GM12878 (cell line): ENCODE results near the gene SHISA6. TPM values are rescaled to one million over a fixed set of nuclear protein-coding genes. Genes with fewer than 3 reads are reported as not detected.

Experiments
- ATAC-seq: fragments of 200-7000 bp; cut with Tn5 transposase; 3 replicates; pipeline ENCODE4 v1.9.1; 2020; ENCODE audit warnings: mild to moderate bottlenecking, moderate library complexity
- BruUV-seq: library from RNA; stranded (reverse); fragments of 400-500 nt; replicated peaks from 2 replicates; lab custom pipeline; 2021; lab: Mats Ljungman, UMichigan
- CTCF ChIA-PET: fragments of 300-600 bp; sonication (Branson Sonifier 250); formaldehyde crosslinking; extraction: SDS; loops from one replicate; lab custom pipeline; 2021; ENCODE audit warnings: inconsistent platforms; lab: Yijun Ruan, JAX
- POLR2A ChIA-PET: fragments of 350-600 bp; formaldehyde crosslinking; extraction: SDS; loops from one replicate; lab custom pipeline; 2021; ENCODE audit warnings: inconsistent platforms; lab: Charles Lee
- RAD21 ChIA-PET: fragments of 300-600 bp; sonication (Branson Sonifier 250); formaldehyde crosslinking; loops from one replicate; lab custom pipeline; 2023; ENCODE audit warnings: antibody characterized with exemption; ENCODE audit not compliant: unreplicated experiment; lab: Charles Lee
- SMC1A ChIA-PET: fragments of 300-600 bp; sonication (Branson Sonifier 250); formaldehyde crosslinking; loops from one replicate; lab custom pipeline; 2023; ENCODE audit not compliant: unreplicated experiment, uncharacterized antibody; lab: Charles Lee
- DNase-seq: peaks from one replicate; pipeline ENCODE4 v3.0.0-alpha.2; 2011; ENCODE audit warnings: low read depth, low spot score
- FAIRE-seq: peaks from 3 replicates; lab custom pipeline; 2011; peaks lifted over from hg19 to GRCh38; lab: Jason Lieb, UNC
- H2AFZ ChIP-seq: 2 replicates; pipeline ENCODE4 v1.6.0; 2011; ENCODE audit warnings: low read depth, low read length, control low read depth; ENCODE audit not compliant: control insufficient read depth
- H3K27ac ChIP-seq: 2 replicates; pipeline ENCODE4 v1.5.1; 2011; ENCODE audit warnings: control low read depth; ENCODE audit not compliant: control insufficient read depth, insufficient read depth
- H3K27me3 ChIP-seq, 2 experiments: replicated peaks in 1 of 2; 2 replicates each; pipeline versions ENCODE4 v1.6.0 to v1.6.1; 2011; ENCODE audit warnings: low read length in 1 of 2; ENCODE audit not compliant: control insufficient read depth in 2 of 2, insufficient read depth in 2 of 2
- H3K36me3 ChIP-seq, 2 experiments: 2 replicates each; pipeline ENCODE4 v1.5.1; 2011; ENCODE audit warnings: low read length in 1 of 2; ENCODE audit not compliant: control insufficient read depth in 2 of 2, insufficient read depth in 2 of 2
- H3K4me1 ChIP-seq: 2 replicates; pipeline ENCODE4 v1.6.1; 2011; ENCODE audit warnings: mild to moderate bottlenecking, low read length, moderate library complexity, mixed read lengths; ENCODE audit not compliant: control insufficient read depth, insufficient read depth
- H3K4me2 ChIP-seq: 2 replicates; pipeline ENCODE4 v1.6.0; 2011; ENCODE audit warnings: control low read depth; ENCODE audit not compliant: control insufficient read depth, insufficient read depth
- H3K4me3 ChIP-seq: fragments of 200-600 bp; sonication (generic); 2 replicates; pipeline ENCODE4 v1.5.1; 2016
- H3K79me2 ChIP-seq: 2 replicates; pipeline ENCODE4 v1.6.0; 2011; ENCODE audit warnings: low read length; ENCODE audit not compliant: control insufficient read depth, insufficient read depth
- H3K9ac ChIP-seq: 2 replicates; pipeline ENCODE4 v1.8.0; 2011; ENCODE audit warnings: low read length, control low read depth, mixed read lengths; ENCODE audit not compliant: control insufficient read depth, insufficient read depth
- H3K9me3 ChIP-seq: replicated peaks from 3 replicates; pipeline ENCODE4 v1.5.1; 2011; ENCODE audit warnings: mild to moderate bottlenecking, low read length; ENCODE audit not compliant: control insufficient read depth, insufficient read depth
- H4K20me1 ChIP-seq: 2 replicates; pipeline ENCODE4 v1.6.0; 2011; ENCODE audit not compliant: control insufficient read depth, insufficient read depth
- ATF3 ChIP-seq: IDR thresholded peaks from 2 replicates; pipeline ENCODE4 v1.6.1; 2011; ENCODE audit warnings: low read depth, mild to moderate bottlenecking, low read length, moderate library complexity, borderline replicate concordance; ENCODE audit errors: extremely low read depth
- CEBPB ChIP-seq, 2 experiments: fragments of 150-350 bp in 1 of 2; IDR thresholded peaks; 2 replicates each; pipeline ENCODE4 v1.6.1; 2012 to 2014; ENCODE audit warnings: low read depth in 2 of 2, low read length in 2 of 2, borderline replicate concordance in 1 of 2, inconsistent platforms in 1 of 2
- CREB1 ChIP-seq: IDR thresholded peaks from 2 replicates; pipeline ENCODE4 v1.6.1; 2012; ENCODE audit warnings: low read depth, mild to moderate bottlenecking, inconsistent platforms
- EZH2 ChIP-seq: IDR thresholded peaks from 2 replicates; pipeline ENCODE4 v1.6.1; 2012; ENCODE audit warnings: low read depth, mild to moderate bottlenecking, control low read depth, inconsistent platforms, low read length, borderline replicate concordance; ENCODE audit not compliant: control insufficient read depth
- FOS ChIP-seq: IDR thresholded peaks from 3 replicates; pipeline ENCODE4 v1.6.1; 2011; ENCODE audit warnings: borderline replicate concordance; ENCODE audit not compliant: insufficient read length; ENCODE audit errors: extremely low read depth
- GATAD2B ChIP-seq: fragments of 450-650 bp; conservative IDR thresholded peaks from 2 replicates; pipeline ENCODE4 v1.6.1; 2017; ENCODE audit warnings: low read depth, mild to moderate bottlenecking, moderate library complexity
- IKZF1 ChIP-seq: fragments of 450-650 bp; conservative IDR thresholded peaks from 2 replicates; pipeline ENCODE4 v1.6.1; 2017; ENCODE audit warnings: antibody characterized with exemption, mild to moderate bottlenecking
- MLLT1 ChIP-seq: fragments of 450-650 bp; IDR thresholded peaks from 2 replicates; pipeline ENCODE4 v1.6.1; 2016; ENCODE audit warnings: mild to moderate bottlenecking
- NFYA ChIP-seq: IDR thresholded peaks from 2 replicates; pipeline ENCODE4 v1.6.1; 2011; ENCODE audit warnings: low read depth, mild to moderate bottlenecking, low read length, improper control_type of control experiment, borderline replicate concordance
- POLR2AphosphoS2 ChIP-seq: IDR thresholded peaks from 2 replicates; pipeline ENCODE4 v1.6.1; 2011; ENCODE audit warnings: low read depth, mild to moderate bottlenecking, low read length, improper control_type of control experiment, moderate library complexity
- STAT1 ChIP-seq: fragments of 450-650 bp; conservative IDR thresholded peaks from 2 replicates; pipeline ENCODE4 v1.6.1; 2014; ENCODE audit warnings: antibody characterized with exemption, mild to moderate bottlenecking
- WRNIP1 ChIP-seq: IDR thresholded peaks from 2 replicates; pipeline ENCODE4 v1.6.1; 2011; ENCODE audit warnings: low read depth, low read length, improper control_type of control experiment, borderline replicate concordance
- YBX1 ChIP-seq: fragments of 450-650 bp; IDR thresholded peaks from 2 replicates; pipeline ENCODE4 v1.6.1; 2016; ENCODE audit warnings: antibody characterized with exemption
- WGBS: methylation state at CpG from one replicate; pipeline ENCODE4 v1.1.6; 2016; ENCODE audit warnings: low lambda C conversion rate; ENCODE audit not compliant: insufficient replicate concordance, insufficient coverage; ENCODE audit errors: missing lambda C conversion rate; 5-methylcytosine and 5-hydroxymethylcytosine counted together
- in situ Hi-C: fragments of 300-500 bp; cut with MboI; formaldehyde crosslinking; loops from 9 replicates; pipeline ENCODE4 v1.14.3; 2018; ENCODE audit warnings: mixed read lengths
- intact Hi-C: fragments of 100-400 bp; cut with micrococcal nuclease; formaldehyde crosslinking; loops from one replicate; pipeline ENCODE4 v1.14.2; 2022; ENCODE audit not compliant: unreplicated experiment
- polyA plus RNA-seq, 11 experiments: library from polyadenylated mRNA; depleted of rRNA in 4 of 11; unstranded in 6 of 11; stranded (reverse) in 5 of 11; fragments of >200 nt; fragmentation: Nextera tagmentation in 4 of 11; fragmentation: Illumina TruSeq in 1 of 11; extraction: Ambion mirVana in 4 of 11; extraction: Trizol in 1 of 11; gene quantifications; 1 replicate in 1 of 11; 2 replicates in 10 of 11; pipeline versions ENCODE4 v1.2.1 to v1.2.3, GENCODE V29; 2011 to 2016; ENCODE audit warnings: inconsistent platforms in 2 of 11, missing spikeins in 2 of 11, low read depth in 1 of 11
- total RNA-seq, 4 experiments: library from RNA; depleted of rRNA in 3 of 4; stranded (reverse); fragments of >200 nt in 3 of 4; fragmentation: Illumina TruSeq in 1 of 4; extraction: Trizol in 1 of 4; gene quantifications; 2 replicates each; pipeline versions ENCODE4 v1.2.1 to v1.2.3, GENCODE V29; 2013 to 2021
- TF ChIP-seq, protein P1 (sequence below): IDR thresholded peaks from 2 replicates; pipeline ENCODE4 v1.6.1; 2012; ENCODE audit warnings: mild to moderate bottlenecking, low read depth, low read length

SHISA6 gene
- total and polyA plus RNA-seq, 10 of the 15 experiments (the other 5 are each of a cell fraction or from before 2014, with no cell fraction given), result not detected

GRCh38 chr17:11369575-11369974 lies 128.6 kb downstream of the SHISA6 start (continued):
- TF ChIP-seq, protein P1, sequence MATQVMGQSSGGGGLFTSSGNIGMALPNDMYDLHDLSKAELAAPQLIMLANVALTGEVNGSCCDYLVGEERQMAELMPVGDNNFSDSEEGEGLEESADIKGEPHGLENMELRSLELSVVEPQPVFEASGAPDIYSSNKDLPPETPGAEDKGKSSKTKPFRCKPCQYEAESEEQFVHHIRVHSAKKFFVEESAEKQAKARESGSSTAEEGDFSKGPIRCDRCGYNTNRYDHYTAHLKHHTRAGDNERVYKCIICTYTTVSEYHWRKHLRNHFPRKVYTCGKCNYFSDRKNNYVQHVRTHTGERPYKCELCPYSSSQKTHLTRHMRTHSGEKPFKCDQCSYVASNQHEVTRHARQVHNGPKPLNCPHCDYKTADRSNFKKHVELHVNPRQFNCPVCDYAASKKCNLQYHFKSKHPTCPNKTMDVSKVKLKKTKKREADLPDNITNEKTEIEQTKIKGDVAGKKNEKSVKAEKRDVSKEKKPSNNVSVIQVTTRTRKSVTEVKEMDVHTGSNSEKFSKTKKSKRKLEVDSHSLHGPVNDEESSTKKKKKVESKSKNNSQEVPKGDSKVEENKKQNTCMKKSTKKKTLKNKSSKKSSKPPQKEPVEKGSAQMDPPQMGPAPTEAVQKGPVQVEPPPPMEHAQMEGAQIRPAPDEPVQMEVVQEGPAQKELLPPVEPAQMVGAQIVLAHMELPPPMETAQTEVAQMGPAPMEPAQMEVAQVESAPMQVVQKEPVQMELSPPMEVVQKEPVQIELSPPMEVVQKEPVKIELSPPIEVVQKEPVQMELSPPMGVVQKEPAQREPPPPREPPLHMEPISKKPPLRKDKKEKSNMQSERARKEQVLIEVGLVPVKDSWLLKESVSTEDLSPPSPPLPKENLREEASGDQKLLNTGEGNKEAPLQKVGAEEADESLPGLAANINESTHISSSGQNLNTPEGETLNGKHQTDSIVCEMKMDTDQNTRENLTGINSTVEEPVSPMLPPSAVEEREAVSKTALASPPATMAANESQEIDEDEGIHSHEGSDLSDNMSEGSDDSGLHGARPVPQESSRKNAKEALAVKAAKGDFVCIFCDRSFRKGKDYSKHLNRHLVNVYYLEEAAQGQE, result no peak
- TF ChIP-seq NFYA (no peak), YBX1 (no peak), GATAD2B (no peak), IKZF1 (no peak), FOS (no peak), MLLT1 (no peak), CREB1 (no peak)

DNA sequence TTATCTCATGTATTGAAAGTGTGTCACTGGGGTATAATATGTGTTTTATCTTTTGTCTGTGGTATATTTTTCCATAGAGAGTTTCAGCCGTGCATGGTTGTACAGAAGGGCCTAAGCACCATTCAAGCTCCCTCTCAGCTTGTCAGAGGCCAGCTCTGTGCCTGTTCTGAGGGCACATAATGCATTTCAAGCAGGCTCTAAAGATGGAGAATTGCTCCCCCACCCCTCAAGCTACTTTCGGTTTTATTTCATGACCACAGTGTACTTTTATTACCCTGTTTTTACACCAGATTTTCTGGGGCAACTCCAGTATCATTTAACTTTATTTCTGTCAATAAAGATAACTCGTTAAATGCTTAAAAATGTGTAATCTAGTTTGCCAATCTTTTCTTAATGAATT lies 131.7 kb downstream of the SHISA6 start:
- SMC1A ChIA-PET, result no interaction called here
- H3K9ac ChIP-seq, result no peak overlapping the region
- TF ChIP-seq CEBPB (IDR thresholded peaks at IDR 0.05; ENCODE audit: borderline replicate concordance in 1 of 2, low read depth in 2 of 2, low read length in 2 of 2) (no peak), EZH2 (no peak), POLR2AphosphoS2 (no peak), ATF3 (no peak), STAT1 (no peak), WRNIP1 (no peak)
- TF ChIP-seq, protein P1, result no peak

More for the DNA sequence above, 131.7 kb downstream of the SHISA6 start:
- ChIA-PET POLR2A (no interaction called here), RAD21 (no interaction called here), CTCF (no interaction called here)
- ATAC-seq (no peak), DNase-seq (no peak), FAIRE-seq (no peak)
- no TSS peak for BruUV-seq
- H3K4me3 ChIP-seq, result no peak overlapping the region
- in situ Hi-C loops, result no loop called here
- intact Hi-C loops, result no loop called here
- no peaks in the 10 kb centered on the region for H4K20me1 ChIP-seq
- H3K27ac ChIP-seq, result no peak overlapping the region
- 8% methylated on average over 3 of the region's 3 CpGs for WGBS
- H3K9me3 ChIP-seq, result no peaks in the 10 kb centered on the region; the same call in 2 of the 3 replicates
- no peaks in the 10 kb centered on the region for H3K4me1 ChIP-seq
- H3K27me3 ChIP-seq, result no peaks in the 10 kb centered on the region
- no peaks in the 10 kb centered on the region for H3K36me3 ChIP-seq
- H2AFZ ChIP-seq, result no peak overlapping the region
- no peaks in the 10 kb centered on the region for H3K79me2 ChIP-seq
- H3K4me2 ChIP-seq, result no peak overlapping the region
